PC-9 (cell line): ENCODE measurements around the gene MAGIX.

Experiments used
- CTCF ChIP-seq: fragments of 200-600 bp; sonication (generic); conservative IDR thresholded peaks from 2 replicates; pipeline ENCODE4 v1.6.1; 2017; ENCODE audit warnings: mixed run types, antibody characterized with exemption, mild to moderate bottlenecking, moderate library complexity
- EZH2 ChIP-seq: fragments of 200-600 bp; sonication (generic); IDR thresholded peaks from 2 replicates; pipeline ENCODE4 v1.8.0; 2017; ENCODE audit warnings: antibody characterized with exemption, low read depth

- TF ChIP-seq CTCF (no peak), EZH2 (no peak)
These were observed 25.0 kb downstream of the MAGIX start for GRCh38 chrX:49187526-49187925.
